WERI-Rb-1 (cell line): ENCODE data around the gene FOXL1.

Source experiments
- DNase-seq: peaks from one replicate; pipeline ENCODE4 v3.0.0-alpha.2; 2020
- H3K27ac ChIP-seq: fragments of 250-450 bp; sonication (Bioruptor Pico); 2 replicates; pipeline ENCODE4 v1.5.1; 2020; ENCODE audit warnings: mild to moderate bottlenecking, moderate library complexity
- H3K27me3 ChIP-seq: fragments of 250-450 bp; sonication (Bioruptor Pico); 2 replicates; pipeline ENCODE4 v1.5.1; 2021; ENCODE audit warnings: mild to moderate bottlenecking, low read depth, moderate library complexity; ENCODE audit not compliant: insufficient read depth, severe bottlenecking
- H3K36me3 ChIP-seq: fragments of 250-450 bp; sonication (Bioruptor Pico); 2 replicates; pipeline ENCODE4 v1.5.1; 2020; ENCODE audit warnings: mild to moderate bottlenecking, moderate library complexity
- H3K4me3 ChIP-seq: 2 replicates; pipeline ENCODE4 v1.5.1; 2011; ENCODE audit warnings: low read depth, mild to moderate bottlenecking, control low read depth, low read length
- H3K9me3 ChIP-seq: fragments of 250-450 bp; sonication (Bioruptor Pico); 2 replicates; pipeline ENCODE4 v1.5.1; 2021; ENCODE audit warnings: mild to moderate bottlenecking, moderate library complexity; ENCODE audit not compliant: severe bottlenecking
- TF ChIP-seq, protein P1 (sequence below): IDR thresholded peaks from 2 replicates; pipeline ENCODE4 v1.5.1; 2011; ENCODE audit warnings: low read depth, mild to moderate bottlenecking, control low read depth, inconsistent platforms, low read length

Gene FOXL1

GRCh38 chr16:86575754-86576557 is 2.4 kb upstream of the FOXL1 start:
- peak; percentile 72 for DNase-seq
- Histone ChIP-seq H3K9me3 (no peaks in the 10 kb centered on the region), H3K36me3 (no peaks in the 10 kb centered on the region), H3K27me3 (no peaks in the 10 kb centered on the region), H3K27ac (no peak overlapping the region), H3K4me3 (no peak overlapping the region)
- TF ChIP-seq, protein P1, sequence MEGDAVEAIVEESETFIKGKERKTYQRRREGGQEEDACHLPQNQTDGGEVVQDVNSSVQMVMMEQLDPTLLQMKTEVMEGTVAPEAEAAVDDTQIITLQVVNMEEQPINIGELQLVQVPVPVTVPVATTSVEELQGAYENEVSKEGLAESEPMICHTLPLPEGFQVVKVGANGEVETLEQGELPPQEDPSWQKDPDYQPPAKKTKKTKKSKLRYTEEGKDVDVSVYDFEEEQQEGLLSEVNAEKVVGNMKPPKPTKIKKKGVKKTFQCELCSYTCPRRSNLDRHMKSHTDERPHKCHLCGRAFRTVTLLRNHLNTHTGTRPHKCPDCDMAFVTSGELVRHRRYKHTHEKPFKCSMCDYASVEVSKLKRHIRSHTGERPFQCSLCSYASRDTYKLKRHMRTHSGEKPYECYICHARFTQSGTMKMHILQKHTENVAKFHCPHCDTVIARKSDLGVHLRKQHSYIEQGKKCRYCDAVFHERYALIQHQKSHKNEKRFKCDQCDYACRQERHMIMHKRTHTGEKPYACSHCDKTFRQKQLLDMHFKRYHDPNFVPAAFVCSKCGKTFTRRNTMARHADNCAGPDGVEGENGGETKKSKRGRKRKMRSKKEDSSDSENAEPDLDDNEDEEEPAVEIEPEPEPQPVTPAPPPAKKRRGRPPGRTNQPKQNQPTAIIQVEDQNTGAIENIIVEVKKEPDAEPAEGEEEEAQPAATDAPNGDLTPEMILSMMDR = peak; percentile 63

GRCh38 chr16:86576591-86577313 is 1.6 kb upstream of the FOXL1 start:
- H3K9me3 ChIP-seq = no peaks in the 10 kb centered on the region
- H3K4me3 ChIP-seq = no peak overlapping the region
- TF ChIP-seq, protein P1 = no peak
- no peak for DNase-seq
- no peaks in the 10 kb centered on the region for H3K36me3 ChIP-seq
- no peak overlapping the region for H3K27ac ChIP-seq
- no peaks in the 10 kb centered on the region for H3K27me3 ChIP-seq

DNA sequence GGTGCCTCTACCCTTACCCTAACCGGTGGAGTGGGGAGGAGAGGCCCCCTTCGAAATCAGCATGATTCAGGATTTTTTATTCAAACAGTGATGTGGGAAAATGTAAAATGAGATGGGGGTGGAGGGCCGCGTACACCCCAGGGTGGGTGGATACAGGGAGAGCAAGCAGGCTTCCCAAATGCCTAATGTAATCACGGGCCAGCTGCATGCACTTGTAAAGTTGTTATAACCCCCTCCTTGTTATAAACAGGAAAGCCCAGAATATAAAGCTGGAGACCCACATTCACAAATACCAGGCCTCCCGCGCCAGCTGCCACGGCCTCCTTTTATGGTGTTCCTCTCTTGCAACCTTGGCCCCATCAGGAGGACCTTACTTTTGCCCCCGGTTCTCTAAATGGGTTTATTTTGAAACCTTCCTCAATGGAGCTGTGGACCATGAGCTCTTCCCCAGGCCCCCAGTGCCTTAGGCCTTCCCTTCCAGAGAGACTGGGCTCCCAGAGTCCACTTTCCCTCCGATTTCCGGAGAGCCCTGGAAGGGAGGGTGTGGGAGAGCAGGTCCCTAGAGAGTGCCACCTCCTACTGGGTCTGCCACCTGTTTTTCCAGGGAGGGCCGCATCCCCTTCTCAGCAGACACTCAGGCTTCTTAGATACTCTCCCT is 906 bp upstream of the FOXL1 start:
- Histone ChIP-seq H3K9me3 (no peaks in the 10 kb centered on the region), H3K27me3 (no peaks in the 10 kb centered on the region), H3K36me3 (no peaks in the 10 kb centered on the region), H3K4me3 (no peak overlapping the region), H3K27ac (no peak overlapping the region)
- no peak for DNase-seq
- TF ChIP-seq, protein P1 = no peak

DNA sequence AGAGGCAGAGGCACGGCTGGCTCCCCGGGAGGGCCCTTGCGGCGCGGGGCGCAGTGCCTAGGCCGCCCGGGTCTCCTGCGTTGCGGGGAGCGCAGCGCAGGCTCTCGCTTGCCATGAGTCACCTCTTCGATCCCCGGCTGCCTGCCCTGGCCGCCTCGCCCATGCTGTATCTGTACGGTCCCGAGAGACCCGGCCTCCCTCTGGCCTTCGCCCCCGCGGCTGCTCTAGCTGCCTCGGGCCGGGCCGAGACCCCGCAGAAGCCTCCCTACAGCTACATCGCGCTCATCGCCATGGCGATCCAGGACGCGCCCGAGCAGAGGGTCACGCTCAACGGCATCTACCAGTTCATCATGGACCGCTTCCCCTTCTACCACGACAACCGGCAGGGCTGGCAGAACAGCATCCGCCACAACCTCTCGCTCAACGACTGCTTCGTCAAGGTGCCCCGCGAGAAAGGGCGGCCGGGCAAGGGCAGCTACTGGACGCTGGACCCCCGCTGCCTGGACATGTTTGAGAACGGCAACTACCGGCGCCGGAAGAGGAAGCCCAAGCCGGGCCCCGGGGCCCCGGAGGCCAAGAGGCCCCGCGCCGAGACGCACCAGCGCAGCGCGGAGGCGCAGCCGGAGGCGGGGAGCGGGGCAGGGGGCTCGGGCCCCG is 390 bp downstream of the FOXL1 start:
- no peak overlapping the region for H3K4me3 ChIP-seq
- no peaks in the 10 kb centered on the region for H3K27me3 ChIP-seq
- TF ChIP-seq, protein P1 = no peak
- no peak overlapping the region for H3K27ac ChIP-seq
- DNase-seq = no peak
- H3K36me3 ChIP-seq = no peaks in the 10 kb centered on the region
- H3K9me3 ChIP-seq = no peaks in the 10 kb centered on the region

DNA sequence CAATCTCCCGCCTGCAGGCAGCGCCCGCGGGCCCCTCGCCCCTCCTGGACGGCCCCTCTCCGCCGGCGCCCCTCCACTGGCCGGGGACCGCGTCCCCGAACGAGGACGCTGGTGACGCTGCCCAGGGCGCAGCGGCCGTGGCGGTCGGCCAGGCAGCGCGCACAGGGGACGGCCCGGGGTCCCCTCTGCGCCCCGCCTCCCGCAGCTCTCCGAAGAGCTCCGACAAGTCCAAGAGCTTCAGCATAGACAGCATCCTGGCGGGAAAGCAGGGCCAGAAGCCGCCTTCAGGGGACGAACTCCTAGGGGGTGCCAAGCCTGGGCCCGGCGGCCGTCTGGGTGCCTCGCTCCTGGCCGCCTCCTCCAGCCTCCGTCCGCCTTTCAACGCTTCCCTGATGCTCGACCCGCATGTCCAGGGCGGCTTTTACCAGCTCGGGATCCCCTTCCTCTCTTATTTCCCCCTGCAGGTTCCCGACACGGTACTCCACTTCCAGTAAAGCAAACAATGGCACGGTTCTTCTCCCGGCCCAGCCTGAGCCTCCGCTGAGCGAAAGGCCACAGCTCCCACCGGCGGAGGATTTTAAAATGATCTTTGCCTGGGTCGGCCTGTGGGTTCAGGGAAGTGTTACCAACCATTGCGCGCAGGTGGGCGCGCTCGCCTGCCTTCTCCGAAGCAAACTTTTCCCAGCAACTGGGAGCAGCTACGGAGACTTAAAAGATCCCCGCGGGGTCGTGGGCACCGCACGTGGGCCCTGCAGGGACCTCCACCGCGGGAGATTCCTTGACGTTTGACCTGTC is 1.1 kb downstream of the FOXL1 start:
- TF ChIP-seq, protein P1 = no peak

More for the DNA sequence above, 1.1 kb downstream of the FOXL1 start:
- no peak for DNase-seq
- Histone ChIP-seq H3K4me3 (no peak overlapping the region), H3K9me3 (no peaks in the 10 kb centered on the region), H3K27ac (no peak overlapping the region), H3K27me3 (no peaks in the 10 kb centered on the region), H3K36me3 (no peaks in the 10 kb centered on the region)
